ENCODE results near the gene SASH1. TPM values are rescaled to one million over a fixed set of nuclear protein-coding genes. Genes with fewer than 3 reads are reported as not detected.

The SASH1 gene
- total RNA-seq, 1 donor from 2014 or later = 108 TPM

GRCh38 chr6:148332088-148332487 is 10.6 kb upstream of the SASH1 start:
- Histone ChIP-seq H3K27ac (no peak overlapping the region), H3K36me3 (no peaks in the 10 kb centered on the region), H3K4me1 (peaks cover 12% of the 10 kb centered on the region), H3K4me3 (no peak overlapping the region), H3K9me3 (no peaks in the 10 kb centered on the region), H3K27me3 (no peaks in the 10 kb centered on the region)
- ATAC-seq = no peak
- no peak for DNase-seq
- TF ChIP-seq, protein P1, sequence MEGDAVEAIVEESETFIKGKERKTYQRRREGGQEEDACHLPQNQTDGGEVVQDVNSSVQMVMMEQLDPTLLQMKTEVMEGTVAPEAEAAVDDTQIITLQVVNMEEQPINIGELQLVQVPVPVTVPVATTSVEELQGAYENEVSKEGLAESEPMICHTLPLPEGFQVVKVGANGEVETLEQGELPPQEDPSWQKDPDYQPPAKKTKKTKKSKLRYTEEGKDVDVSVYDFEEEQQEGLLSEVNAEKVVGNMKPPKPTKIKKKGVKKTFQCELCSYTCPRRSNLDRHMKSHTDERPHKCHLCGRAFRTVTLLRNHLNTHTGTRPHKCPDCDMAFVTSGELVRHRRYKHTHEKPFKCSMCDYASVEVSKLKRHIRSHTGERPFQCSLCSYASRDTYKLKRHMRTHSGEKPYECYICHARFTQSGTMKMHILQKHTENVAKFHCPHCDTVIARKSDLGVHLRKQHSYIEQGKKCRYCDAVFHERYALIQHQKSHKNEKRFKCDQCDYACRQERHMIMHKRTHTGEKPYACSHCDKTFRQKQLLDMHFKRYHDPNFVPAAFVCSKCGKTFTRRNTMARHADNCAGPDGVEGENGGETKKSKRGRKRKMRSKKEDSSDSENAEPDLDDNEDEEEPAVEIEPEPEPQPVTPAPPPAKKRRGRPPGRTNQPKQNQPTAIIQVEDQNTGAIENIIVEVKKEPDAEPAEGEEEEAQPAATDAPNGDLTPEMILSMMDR (IDR thresholded peaks at IDR 0.05) = no peak
- intact Hi-C loops (cut with DNase I) = no loop called here

GRCh38 chr6:148336901-148337300 is 5.7 kb upstream of the SASH1 start:
- H3K36me3 ChIP-seq = no peaks in the 10 kb centered on the region
- ATAC-seq (no peak), DNase-seq (no peak)
- intact Hi-C loops (cut with DNase I) = no loop called here
- H3K9me3 ChIP-seq = no peaks in the 10 kb centered on the region
- H3K27ac ChIP-seq = no peak overlapping the region
- H3K4me1 ChIP-seq = peaks cover 8% of the 10 kb centered on the region
- TF ChIP-seq, protein P1 (IDR thresholded peaks at IDR 0.05) = no peak
- H3K4me3 ChIP-seq = no peak overlapping the region
- H3K27me3 ChIP-seq = no peaks in the 10 kb centered on the region

DNA sequence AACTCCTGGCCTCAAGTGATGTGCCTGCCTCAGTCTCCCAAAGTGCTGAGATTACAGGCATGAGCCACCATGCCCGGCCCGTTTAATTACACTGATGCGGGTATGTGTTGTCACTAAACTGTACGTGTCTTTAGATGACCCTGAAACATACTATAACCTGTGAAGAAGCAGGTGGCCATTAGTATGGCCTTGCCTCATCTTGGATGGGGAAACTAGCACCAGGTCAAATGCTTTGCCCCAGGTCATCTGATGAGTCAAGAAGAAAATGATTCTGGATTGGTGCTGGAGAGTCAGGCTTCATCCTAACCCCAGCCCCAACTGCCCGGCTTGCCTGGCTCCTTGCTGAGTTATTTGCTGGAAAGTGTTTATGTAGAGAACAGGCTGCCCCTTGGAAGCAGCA is 2.9 kb upstream of the SASH1 start:
- intact Hi-C loops (cut with DNase I) = no loop called here

DNA sequence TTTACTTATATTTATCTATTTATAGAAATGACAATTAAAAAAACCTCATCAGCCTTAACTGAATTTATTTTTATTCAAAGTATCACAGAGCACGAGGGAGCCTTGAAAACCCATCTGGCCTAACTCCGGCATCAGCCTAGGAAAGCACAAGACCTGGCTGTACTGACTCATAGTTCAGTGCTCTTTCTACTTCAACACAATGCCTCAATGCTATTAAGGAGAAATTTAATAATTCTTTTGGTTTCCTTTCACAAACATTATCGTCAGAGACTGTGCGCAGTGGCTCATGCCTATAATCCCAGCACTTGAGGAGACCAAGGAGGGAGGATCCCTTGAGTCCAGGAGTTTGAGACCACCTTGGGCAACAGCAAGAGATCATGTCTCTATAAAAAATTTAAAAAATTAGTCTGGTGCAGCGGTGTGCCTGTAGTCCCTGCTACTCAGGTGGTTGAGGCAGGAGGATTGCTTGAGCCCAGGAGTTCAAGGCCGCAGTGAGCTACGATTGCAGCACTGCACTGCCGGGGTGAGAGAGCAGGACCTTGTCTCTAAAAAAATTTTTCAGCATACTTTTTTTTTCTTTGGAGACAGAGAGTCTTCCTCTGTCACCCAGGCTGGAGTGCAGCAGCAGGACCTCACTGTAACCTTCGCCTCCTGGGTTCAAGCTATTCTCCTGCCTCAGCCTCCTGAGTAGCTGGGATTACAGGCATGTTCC is 1.9 kb upstream of the SASH1 start:
- H3K36me3 ChIP-seq = no peaks in the 10 kb centered on the region
- ATAC-seq (no peak), DNase-seq (no peak)
- H3K27me3 ChIP-seq = no peaks in the 10 kb centered on the region
- H3K4me3 ChIP-seq = no peak overlapping the region
- peak overlapping the region; percentile 96 for H3K27ac ChIP-seq
- H3K9me3 ChIP-seq = no peaks in the 10 kb centered on the region
- peaks cover 16% of the 10 kb centered on the region for H3K4me1 ChIP-seq
- intact Hi-C loops (cut with DNase I) = no loop called here
- TF ChIP-seq, protein P1 (IDR thresholded peaks at IDR 0.05) = no peak

More for the DNA sequence above, 2.9 kb upstream of the SASH1 start:
- H3K27me3 ChIP-seq = no peaks in the 10 kb centered on the region
- TF ChIP-seq, protein P1 (IDR thresholded peaks at IDR 0.05) = no peak
- DNase-seq = no peak
- ATAC-seq = no peak
- H3K4me3 ChIP-seq = no peak overlapping the region
- no peaks in the 10 kb centered on the region for H3K36me3 ChIP-seq
- peaks cover 10% of the 10 kb centered on the region for H3K4me1 ChIP-seq
- no peak overlapping the region for H3K27ac ChIP-seq
- no peaks in the 10 kb centered on the region for H3K9me3 ChIP-seq

DNA sequence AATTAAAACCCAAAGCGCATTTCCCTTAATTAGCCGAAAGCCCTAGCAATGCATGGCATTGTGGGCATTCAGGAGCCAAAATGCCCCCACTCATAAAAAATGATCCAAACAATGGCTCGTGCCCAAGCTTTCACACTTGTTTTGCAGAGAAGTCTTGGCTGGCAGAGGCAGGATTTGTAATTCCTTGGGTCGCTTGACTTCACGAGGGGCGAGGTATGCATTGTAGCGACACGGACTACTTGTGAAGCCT is 613 bp upstream of the SASH1 start:
- ATAC-seq (no peak), DNase-seq (no peak)
- Histone ChIP-seq H3K27me3 (no peaks in the 10 kb centered on the region), H3K36me3 (no peaks in the 10 kb centered on the region), H3K27ac (peak overlapping the region; percentile 96), H3K9me3 (no peaks in the 10 kb centered on the region), H3K4me1 (peaks cover 22% of the 10 kb centered on the region), H3K4me3 (peak overlapping the region; percentile 71)
- intact Hi-C loops (cut with DNase I) = no loop called here
- TF ChIP-seq, protein P1 (IDR thresholded peaks at IDR 0.05) = no peak

All from upper lobe of right lung (tissue), 1 donor.